HUES64 (cell line): ENCODE measurements around the gene ARSG.
"Not testable (repeated sequence)": the region's sequence is repeated elsewhere in the genome, so short reads cannot be mapped to it uniquely, and the experiment has no call there.

ENCODE experiments used
- H3K27ac ChIP-seq: 2 replicates; pipeline ENCODE4 v1.7.0; 2013; ENCODE audit warnings: low read depth, low read length, inconsistent platforms
- H3K27me3 ChIP-seq: 2 replicates; pipeline ENCODE4 v1.6.1; 2013; ENCODE audit warnings: mild to moderate bottlenecking, low read length; ENCODE audit not compliant: insufficient read depth
- H3K36me3 ChIP-seq: 2 replicates; pipeline ENCODE4 v1.6.1; 2013; ENCODE audit warnings: mild to moderate bottlenecking, low read length; ENCODE audit not compliant: insufficient read depth
- H3K4me1 ChIP-seq: 2 replicates; pipeline ENCODE4 v1.6.1; 2013; ENCODE audit warnings: mild to moderate bottlenecking, low read length, moderate library complexity; ENCODE audit not compliant: insufficient read depth
- H3K4me3 ChIP-seq: 2 replicates; pipeline ENCODE4 v1.5.1; 2013; ENCODE audit warnings: mild to moderate bottlenecking, low read length, moderate library complexity
- H3K9ac ChIP-seq: 2 replicates; pipeline ENCODE4 v1.6.1; 2013; ENCODE audit warnings: mild to moderate bottlenecking, low read depth, low read length
- H3K9me3 ChIP-seq: 2 replicates; pipeline ENCODE4 v1.6.1; 2013; ENCODE audit warnings: low read depth, low read length; ENCODE audit not compliant: insufficient read depth
- WGBS: fragments of 150-250, 120-280 bp; methylation state at CpG from one replicate; pipeline ENCODE4 v1.1.7; 2013; ENCODE audit warnings: missing lambda C conversion rate; 5-methylcytosine and 5-hydroxymethylcytosine counted together

ARSG gene

GRCh38 chr17:68320943-68321555 lies 29.8 kb downstream of the ARSG start:
- H3K9me3 ChIP-seq: no peaks in the 10 kb centered on the region
- 97% methylated on average over 7 of the region's 7 CpGs for WGBS
- no peak overlapping the region for H3K27ac ChIP-seq
- H3K4me1 ChIP-seq: peaks cover 13% of the 10 kb centered on the region; the same call in 1 of the 2 replicates
- H3K4me3 ChIP-seq: no peak overlapping the region
- H3K9ac ChIP-seq: no peak overlapping the region
- H3K27me3 ChIP-seq: no peaks in the 10 kb centered on the region
- H3K36me3 ChIP-seq: no peaks in the 10 kb centered on the region

GRCh38 chr17:68321556-68321954 lies 30.3 kb downstream of the ARSG start:
- Histone ChIP-seq H3K27me3 (no peaks in the 10 kb centered on the region), H3K4me1 (peaks cover 13% of the 10 kb centered on the region; the same call in 1 of the 2 replicates), H3K4me3 (no peak overlapping the region), H3K9me3 (no peaks in the 10 kb centered on the region), H3K27ac (no peak overlapping the region), H3K36me3 (no peaks in the 10 kb centered on the region), H3K9ac (no peak overlapping the region)
- 86% methylated on average over 4 of the region's 4 CpGs for WGBS

- WGBS: 83% methylated on average over 3 of the region's 3 CpGs
- Histone ChIP-seq H3K27me3 (no peaks in the 10 kb centered on the region), H3K4me1 (peaks cover 13% of the 10 kb centered on the region; the same call in 1 of the 2 replicates), H3K36me3 (no peaks in the 10 kb centered on the region), H3K4me3 (no peak overlapping the region), H3K9ac (no peak overlapping the region), H3K27ac (no peak overlapping the region), H3K9me3 (no peaks in the 10 kb centered on the region)
Measured at GRCh38 chr17:68322630-68323029, 31.3 kb downstream of the ARSG start.

GRCh38 chr17:68324114-68324513 lies 32.8 kb downstream of the ARSG start:
- Histone ChIP-seq H3K9ac (no peak overlapping the region), H3K4me1 (0 out of 2 replicates have a peak, but pooled peaks cover 6% of the 10 kb centered on the region), H3K27ac (no peak overlapping the region), H3K27me3 (no peaks in the 10 kb centered on the region), H3K4me3 (no peak overlapping the region), H3K36me3 (no peaks in the 10 kb centered on the region), H3K9me3 (no peaks in the 10 kb centered on the region)
- 95% methylated on average over 10 of the region's 10 CpGs for WGBS

- Histone ChIP-seq H3K4me3 (no peak overlapping the region), H3K27ac (no peak overlapping the region), H3K4me1 (0 out of 2 replicates have a peak, but pooled peaks cover 6% of the 10 kb centered on the region), H3K9me3 (no peaks in the 10 kb centered on the region), H3K36me3 (no peaks in the 10 kb centered on the region), H3K9ac (no peak overlapping the region), H3K27me3 (no peaks in the 10 kb centered on the region)
- WGBS: 98% methylated on average over 7 of the region's 8 CpGs
Measured at GRCh38 chr17:68324654-68325336, 33.5 kb downstream of the ARSG start.

- H3K36me3 ChIP-seq: no peaks in the 10 kb centered on the region
- 76% methylated on average over 5 of the region's 5 CpGs for WGBS
- no peaks in the 10 kb centered on the region for H3K27me3 ChIP-seq
- 0 out of 2 replicates have a peak, but pooled peaks cover 3% of the 10 kb centered on the region for H3K4me1 ChIP-seq
- no peak overlapping the region for H3K4me3 ChIP-seq
- no peak overlapping the region for H3K9ac ChIP-seq
- H3K27ac ChIP-seq: no peak overlapping the region
- 0 out of 2 replicates have a peak, but pooled peaks cover 5% of the 10 kb centered on the region for H3K9me3 ChIP-seq
Measured at GRCh38 chr17:68325961-68326360, 34.7 kb downstream of the ARSG start.

- 85% methylated on average over 5 of the region's 5 CpGs for WGBS
- Histone ChIP-seq H3K27me3 (no peaks in the 10 kb centered on the region), H3K36me3 (no peaks in the 10 kb centered on the region), H3K4me1 (0 out of 2 replicates have a peak, but pooled peaks cover 3% of the 10 kb centered on the region), H3K27ac (no peak overlapping the region), H3K9ac (no peak overlapping the region), H3K9me3 (0 out of 2 replicates have a peak, but pooled peaks cover 9% of the 10 kb centered on the region), H3K4me3 (no peak overlapping the region)
Measured at GRCh38 chr17:68326681-68327080, 35.4 kb downstream of the ARSG start.

GRCh38 chr17:68327823-68328557 lies 36.7 kb downstream of the ARSG start:
- Histone ChIP-seq H3K36me3 (no peaks in the 10 kb centered on the region), H3K4me3 (no peak overlapping the region), H3K9me3 (peaks cover 11% of the 10 kb centered on the region; the same call in 1 of the 2 replicates), H3K27ac (no peak overlapping the region), H3K27me3 (no peaks in the 10 kb centered on the region), H3K4me1 (no peaks in the 10 kb centered on the region), H3K9ac (no peak overlapping the region)
- WGBS: 91% methylated on average over 8 of the region's 8 CpGs

GRCh38 chr17:68328676-68329075 lies 37.4 kb downstream of the ARSG start:
- no peaks in the 10 kb centered on the region for H3K27me3 ChIP-seq
- H3K9ac ChIP-seq: no peak overlapping the region
- H3K4me1 ChIP-seq: no peaks in the 10 kb centered on the region
- no peaks in the 10 kb centered on the region for H3K36me3 ChIP-seq
- no peak overlapping the region for H3K4me3 ChIP-seq
- H3K27ac ChIP-seq: no peak overlapping the region
- peaks cover 11% of the 10 kb centered on the region; the same call in 1 of the 2 replicates for H3K9me3 ChIP-seq
- 78% methylated on average over 4 of the region's 4 CpGs for WGBS

- H3K4me1 ChIP-seq: no peaks in the 10 kb centered on the region
- no peaks in the 10 kb centered on the region for H3K36me3 ChIP-seq
- peaks cover 11% of the 10 kb centered on the region; the same call in 1 of the 2 replicates for H3K9me3 ChIP-seq
- no peak overlapping the region for H3K4me3 ChIP-seq
- no peaks in the 10 kb centered on the region for H3K27me3 ChIP-seq
- no peak overlapping the region for H3K9ac ChIP-seq
- 89% methylated on average over 7 of the region's 7 CpGs for WGBS
- no peak overlapping the region for H3K27ac ChIP-seq
Measured at GRCh38 chr17:68329331-68329730, 38.0 kb downstream of the ARSG start.

GRCh38 chr17:68331932-68332331 lies 40.6 kb downstream of the ARSG start:
- not testable (repeated sequence) for H3K27me3 ChIP-seq, H3K36me3 ChIP-seq, H3K27ac ChIP-seq, H3K9ac ChIP-seq, H3K4me3 ChIP-seq, H3K4me1 ChIP-seq
- WGBS: 93% methylated on average over 12 of the region's 12 CpGs
- peaks cover 11% of the 10 kb centered on the region; the same call in 1 of the 2 replicates for H3K9me3 ChIP-seq
